Stimulated activated CD4-positive, alpha-beta T cell treated with anti-CD3 and anti-CD28 coated beads, Interleukin-12 subunit alpha, Interleukin-12 subunit beta, amount 100 ng/mL, for 4 hours (primary cell): ENCODE data around the gene UNC5B.
"Not testable (repeated sequence)": the region's sequence is repeated elsewhere in the genome, so short reads cannot be mapped to it uniquely, and the experiment has no call there.

Experiments
- DNase-seq: peaks from one replicate; pipeline ENCODE4 v3.0.0-alpha.2; 2020

UNC5B gene

GRCh38 chr10:71285986-71286385, 73.6 kb downstream of the UNC5B start:
- no peak for DNase-seq

- no peak for DNase-seq
Observed at GRCh38 chr10:71286521-71287294, 74.3 kb downstream of the UNC5B start.

GRCh38 chr10:71287456-71287855, 75.1 kb downstream of the UNC5B start:
- no peak for DNase-seq

- no peak for DNase-seq
Observed at GRCh38 chr10:71288461-71288860, 76.1 kb downstream of the UNC5B start.

- no peak for DNase-seq
Observed at GRCh38 chr10:71289421-71290130, 77.2 kb downstream of the UNC5B start.

- no peak for DNase-seq
Observed at GRCh38 chr10:71290331-71290730, 78.0 kb downstream of the UNC5B start.

GRCh38 chr10:71290806-71291527, 78.6 kb downstream of the UNC5B start:
- no peak for DNase-seq

GRCh38 chr10:71291528-71291900, 79.1 kb downstream of the UNC5B start:
- DNase-seq = no peak

- DNase-seq = no peak
Observed at GRCh38 chr10:71292624-71293445, 80.5 kb downstream of the UNC5B start.

GRCh38 chr10:71293446-71294084, 81.2 kb downstream of the UNC5B start:
- no peak for DNase-seq

GRCh38 chr10:71294091-71294561, 81.8 kb downstream of the UNC5B start:
- DNase-seq = no peak

- no peak for DNase-seq
Observed at GRCh38 chr10:71294856-71295255, 82.5 kb downstream of the UNC5B start.

GRCh38 chr10:71295641-71296040, 83.3 kb downstream of the UNC5B start:
- DNase-seq = no peak

GRCh38 chr10:71296086-71296485, 83.7 kb downstream of the UNC5B start:
- no peak for DNase-seq

GRCh38 chr10:71296811-71297210, 84.4 kb downstream of the UNC5B start:
- DNase-seq = not testable (repeated sequence)

GRCh38 chr10:71297343-71297742, 85.0 kb downstream of the UNC5B start:
- DNase-seq = no peak

- no peak for DNase-seq
Observed at GRCh38 chr10:71299071-71299785, 86.9 kb downstream of the UNC5B start.

GRCh38 chr10:71300555-71301370, 88.4 kb downstream of the UNC5B start:
- DNase-seq = no peak

- no peak for DNase-seq
Observed at GRCh38 chr10:71301371-71301916, 89.1 kb downstream of the UNC5B start.

GRCh38 chr10:71302451-71302850, 90.1 kb downstream of the UNC5B start:
- DNase-seq = no peak
